Mesendoderm (in vitro differentiated cells): ENCODE results near the gene OPCML.

Experiments used
- DNase-seq: peaks from one replicate; pipeline ENCODE4 v3.0.0; 2013
- H2AK5ac ChIP-seq: 2 replicates; pipeline ENCODE4 v1.6.1; 2013; ENCODE audit warnings: low read length, inconsistent platforms
- H2BK120ac ChIP-seq: 2 replicates; pipeline ENCODE4 v1.6.1; 2013; ENCODE audit warnings: low read depth, mild to moderate bottlenecking, low read length, moderate library complexity, mixed read lengths
- H2BK15ac ChIP-seq: replicated peaks from 2 replicates; pipeline ENCODE4 v1.6.1; 2013; ENCODE audit warnings: low read depth, mild to moderate bottlenecking, moderate library complexity
- H2BK5ac ChIP-seq: 2 replicates; pipeline ENCODE4 v1.6.1; 2013; ENCODE audit warnings: low read length, inconsistent platforms
- H3K18ac ChIP-seq: 2 replicates; pipeline ENCODE4 v1.6.1; 2013; ENCODE audit warnings: mild to moderate bottlenecking, low read length, mixed read lengths
- H3K23ac ChIP-seq: one replicate; pipeline ENCODE4 v1.6.1; 2013; ENCODE audit warnings: low read length
- H3K27ac ChIP-seq: 2 replicates; pipeline ENCODE4 v1.5.1; 2013; ENCODE audit warnings: low read depth, mild to moderate bottlenecking, inconsistent platforms, low read length, moderate library complexity
- H3K27me3 ChIP-seq: 2 replicates; pipeline ENCODE4 v1.6.1; 2013; ENCODE audit warnings: low read length, control low read depth, mild to moderate bottlenecking, inconsistent platforms; ENCODE audit not compliant: insufficient read depth, poor library complexity
- H3K36me3 ChIP-seq: 2 replicates; pipeline ENCODE4 v1.6.1; 2013; ENCODE audit warnings: low read length, inconsistent platforms; ENCODE audit not compliant: control insufficient read depth, insufficient read depth
- H3K4ac ChIP-seq: one replicate; pipeline ENCODE4 v1.6.1; 2013; ENCODE audit warnings: low read depth, mild to moderate bottlenecking, low read length, moderate library complexity
- H3K4me1 ChIP-seq: 2 replicates; pipeline ENCODE4 v1.6.1; 2013; ENCODE audit warnings: low read depth, low read length, inconsistent platforms; ENCODE audit not compliant: control insufficient read depth
- H3K4me2 ChIP-seq: 2 replicates; pipeline ENCODE4 v1.6.1; 2013; ENCODE audit warnings: low read length
- H3K4me3 ChIP-seq: 2 replicates; pipeline ENCODE4 v1.5.1; 2013; ENCODE audit warnings: mild to moderate bottlenecking, low read length
- H3K56ac ChIP-seq: one replicate; pipeline ENCODE4 v1.6.1; 2013; ENCODE audit warnings: low read length
- H3K79me1 ChIP-seq: 2 replicates; pipeline ENCODE4 v1.6.1; 2013; ENCODE audit warnings: low read length, inconsistent platforms
- H3K79me2 ChIP-seq: 2 replicates; pipeline ENCODE4 v1.6.1; 2013; ENCODE audit warnings: mild to moderate bottlenecking, low read length; ENCODE audit not compliant: control insufficient read depth, insufficient read depth
- H3K9ac ChIP-seq: 2 replicates; pipeline ENCODE4 v1.6.1; 2013; ENCODE audit warnings: low read length, inconsistent platforms
- H4K5ac ChIP-seq: one replicate; pipeline ENCODE4 v1.6.1; 2013; ENCODE audit warnings: low read length
- H4K8ac ChIP-seq: one replicate; pipeline ENCODE4 v1.6.1; 2013; ENCODE audit warnings: low read depth, mild to moderate bottlenecking, control low read depth, low read length, moderate library complexity
- WGBS: extraction: QIAGEN DNeasy Blood & Tissue Kit; methylation state at CpG from one replicate; pipeline ENCODE4 v1.1.7; 2013; ENCODE audit warnings: low lambda C conversion rate, missing lambda C conversion rate; ENCODE audit not compliant: insufficient coverage; ENCODE audit errors: extremely low coverage; 5-methylcytosine and 5-hydroxymethylcytosine counted together

OPCML gene

DNA sequence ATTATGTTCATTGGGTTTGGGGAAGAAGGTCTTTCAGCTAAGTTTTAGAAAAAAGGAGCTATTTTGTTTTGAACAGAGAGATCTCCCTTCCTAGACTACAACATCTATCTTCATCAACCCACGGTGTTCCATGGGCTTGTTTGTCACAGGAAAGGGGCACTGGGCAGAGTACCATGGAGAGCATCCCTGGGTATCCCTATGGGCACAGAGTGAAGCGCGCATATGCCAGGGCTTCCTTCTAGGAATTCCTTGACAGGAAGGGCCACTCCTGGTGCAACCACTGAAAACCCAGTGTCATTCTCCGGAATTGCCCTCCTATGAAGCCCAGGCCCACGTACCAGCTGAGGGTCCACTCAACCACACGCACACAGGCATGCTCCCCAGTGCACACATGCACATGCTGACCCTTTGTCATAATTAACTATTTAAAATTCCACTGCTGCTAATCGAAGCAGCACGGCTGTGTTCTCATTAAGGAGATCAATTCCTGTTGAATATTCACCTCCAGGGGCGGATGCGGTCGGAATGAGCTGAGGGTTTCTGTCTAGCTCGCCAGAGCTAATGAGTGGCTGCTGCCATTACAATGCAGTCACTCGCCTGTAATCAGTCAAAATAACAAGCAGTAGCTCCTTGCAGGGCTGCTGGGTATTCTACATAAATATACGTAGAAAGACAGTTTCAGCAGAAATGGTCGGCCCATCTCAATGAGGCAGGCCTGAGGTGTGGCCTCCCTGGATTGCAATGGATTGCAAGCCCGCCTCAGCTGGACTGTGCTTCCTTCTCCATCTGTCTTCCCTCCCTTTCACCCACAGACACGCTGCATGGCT is 512.5 kb downstream of the OPCML start:
- Histone ChIP-seq H4K8ac (no peak overlapping the region), H3K18ac (no peak overlapping the region), H3K27ac (no peak overlapping the region), H3K23ac (no peak overlapping the region), H2BK15ac (no peak overlapping the region), H3K79me2 (no peaks in the 10 kb centered on the region), H3K27me3 (no peaks in the 10 kb centered on the region), H3K4me2 (no peak overlapping the region), H3K79me1 (no peaks in the 10 kb centered on the region), H3K56ac (no peak overlapping the region), H2BK120ac (no peak overlapping the region), H4K5ac (no peak overlapping the region), H3K4me3 (no peak overlapping the region), H2BK5ac (no peak overlapping the region), H3K4me1 (no peaks in the 10 kb centered on the region), H3K4ac (no peak overlapping the region), H3K9ac (no peak overlapping the region), H3K36me3 (no peaks in the 10 kb centered on the region), H2AK5ac (no peak overlapping the region)
- DNase-seq, result no peak
- WGBS, result no CpG with 5 or more reads among the region's 17 CpGs

- H3K27ac ChIP-seq, result no peak overlapping the region
- H3K4me2 ChIP-seq, result no peak overlapping the region
- no peak overlapping the region for H3K18ac ChIP-seq
- no peaks in the 10 kb centered on the region for H3K79me2 ChIP-seq
- no CpG with 5 or more reads among the region's 1 CpG for WGBS
- no peak overlapping the region for H3K56ac ChIP-seq
- H3K4ac ChIP-seq, result no peak overlapping the region
- DNase-seq, result no peak
- no peaks in the 10 kb centered on the region for H3K36me3 ChIP-seq
- no peak overlapping the region for H3K23ac ChIP-seq
- H2BK5ac ChIP-seq, result no peak overlapping the region
- no peaks in the 10 kb centered on the region for H3K27me3 ChIP-seq
- no peak overlapping the region for H4K5ac ChIP-seq
- H3K4me3 ChIP-seq, result no peak overlapping the region
- no peak overlapping the region for H4K8ac ChIP-seq
- H3K79me1 ChIP-seq, result no peaks in the 10 kb centered on the region
- no peak overlapping the region for H3K9ac ChIP-seq
- no peak overlapping the region for H2AK5ac ChIP-seq
- no peak overlapping the region for H2BK15ac ChIP-seq
- H3K4me1 ChIP-seq, result no peaks in the 10 kb centered on the region
- no peak overlapping the region for H2BK120ac ChIP-seq
Measured at GRCh38 chr11:133015457-133015856, 516.8 kb downstream of the OPCML start.

GRCh38 chr11:133014337-133014736 is 518.0 kb downstream of the OPCML start:
- Histone ChIP-seq H3K4ac (no peak overlapping the region), H3K27me3 (no peaks in the 10 kb centered on the region), H4K8ac (no peak overlapping the region), H3K56ac (no peak overlapping the region), H2BK5ac (no peak overlapping the region), H2BK15ac (no peak overlapping the region), H3K18ac (no peak overlapping the region), H4K5ac (no peak overlapping the region), H3K23ac (no peak overlapping the region), H3K27ac (no peak overlapping the region), H2BK120ac (no peak overlapping the region), H2AK5ac (no peak overlapping the region), H3K9ac (no peak overlapping the region), H3K79me2 (no peaks in the 10 kb centered on the region), H3K4me1 (no peaks in the 10 kb centered on the region), H3K4me3 (no peak overlapping the region), H3K79me1 (no peaks in the 10 kb centered on the region), H3K4me2 (no peak overlapping the region), H3K36me3 (no peaks in the 10 kb centered on the region)
- no CpG with 5 or more reads among the region's 5 CpGs for whole genome bisulfite sequencing
- DNase-seq, result no peak

DNA sequence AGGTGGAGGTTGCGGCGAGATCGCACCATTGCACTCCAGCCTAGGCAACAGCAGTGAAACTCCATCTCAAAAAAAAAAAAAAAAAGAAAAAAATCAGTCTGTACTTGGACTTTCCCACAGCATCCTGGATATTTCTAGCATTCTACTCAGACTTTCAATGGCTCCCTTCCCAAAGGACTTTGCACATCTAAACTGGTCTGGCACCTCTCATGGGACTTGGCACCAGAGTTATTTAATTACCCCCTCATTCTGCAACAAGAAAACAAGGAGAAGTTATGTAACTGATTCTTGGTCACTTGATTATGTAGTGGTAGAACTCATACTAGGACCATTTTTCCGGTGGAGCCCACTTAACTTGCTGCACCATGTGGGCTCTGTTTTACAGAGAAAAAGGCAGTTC is 519.5 kb downstream of the OPCML start:
- Histone ChIP-seq H2BK120ac (no peak overlapping the region), H3K18ac (no peak overlapping the region), H3K79me2 (no peaks in the 10 kb centered on the region), H3K36me3 (no peaks in the 10 kb centered on the region), H3K4me3 (no peak overlapping the region), H3K27me3 (no peaks in the 10 kb centered on the region), H3K9ac (no peak overlapping the region), H3K23ac (no peak overlapping the region), H4K8ac (no peak overlapping the region), H4K5ac (no peak overlapping the region), H3K56ac (no peak overlapping the region), H3K4me1 (no peaks in the 10 kb centered on the region), H2BK15ac (no peak overlapping the region), H3K79me1 (no peaks in the 10 kb centered on the region), H3K4me2 (no peak overlapping the region), H2BK5ac (no peak overlapping the region), H2AK5ac (no peak overlapping the region), H3K4ac (no peak overlapping the region), H3K27ac (no peak overlapping the region)
- WGBS, result no CpG with 5 or more reads among the region's 4 CpGs
- no peak for DNase-seq

DNA sequence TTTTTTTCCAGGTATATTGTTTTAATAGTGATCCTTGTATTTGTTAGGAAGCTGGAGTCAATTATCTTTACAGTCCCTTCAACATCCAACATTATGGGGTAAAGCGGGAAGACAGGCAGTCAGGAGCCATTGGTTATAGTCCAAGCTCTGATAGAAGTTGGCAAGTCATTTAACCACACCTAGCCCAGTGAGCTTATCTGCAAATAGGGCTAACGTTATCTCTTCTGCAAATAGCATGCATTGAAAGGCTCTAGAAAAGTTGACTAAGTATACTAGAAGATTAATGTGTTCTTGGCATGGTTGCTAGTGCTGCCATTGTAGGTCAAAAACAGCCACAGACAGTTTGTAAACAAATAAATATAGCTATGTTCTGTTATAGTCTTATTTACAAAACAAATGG is 520.7 kb downstream of the OPCML start:
- no peaks in the 10 kb centered on the region for H3K4me1 ChIP-seq
- no peak overlapping the region for H4K8ac ChIP-seq
- no peaks in the 10 kb centered on the region for H3K79me1 ChIP-seq
- H3K4me3 ChIP-seq, result no peak overlapping the region
- H3K4ac ChIP-seq, result no peak overlapping the region
- no peak overlapping the region for H2BK5ac ChIP-seq
- no CpG with 5 or more reads among the region's 2 CpGs for WGBS
- no peak overlapping the region for H2AK5ac ChIP-seq
- H3K27me3 ChIP-seq, result no peaks in the 10 kb centered on the region
- no peak overlapping the region for H3K27ac ChIP-seq
- no peak overlapping the region for H4K5ac ChIP-seq
- peak; percentile 40 for DNase-seq
- no peak overlapping the region for H3K18ac ChIP-seq
- no peaks in the 10 kb centered on the region for H3K79me2 ChIP-seq
- no peak overlapping the region for H2BK15ac ChIP-seq
- no peaks in the 10 kb centered on the region for H3K36me3 ChIP-seq
- H3K23ac ChIP-seq, result no peak overlapping the region
- H3K4me2 ChIP-seq, result no peak overlapping the region
- no peak overlapping the region for H2BK120ac ChIP-seq
- no peak overlapping the region for H3K56ac ChIP-seq
- no peak overlapping the region for H3K9ac ChIP-seq
